NCI-H128 (cell line): Measurements from ENCODE around the gene SRGAP2C.
"Not testable (repeated sequence)": the region's sequence is repeated elsewhere in the genome, so short reads cannot be mapped to it uniquely, and the experiment has no call there.

Source experiments
- DNase-seq: peaks from one replicate; lab custom pipeline; 2025; ENCODE audit not compliant: unreplicated experiment; lab: John Stamatoyannopoulos, UW

SRGAP2C gene

GRCh38 chr1:121368910-121369309, 184.1 kb downstream of the SRGAP2C start:
- not testable (repeated sequence) for DNase-seq

- not testable (repeated sequence) for DNase-seq
These were observed 185.2 kb downstream of the SRGAP2C start for GRCh38 chr1:121369959-121370358.

- not testable (repeated sequence) for DNase-seq
These were observed 190.1 kb downstream of the SRGAP2C start for GRCh38 chr1:121374851-121375367.

- DNase-seq, result not testable (repeated sequence)
These were observed 192.2 kb downstream of the SRGAP2C start for GRCh38 chr1:121376986-121377385.

GRCh38 chr1:121378757-121379156, 194.0 kb downstream of the SRGAP2C start:
- not testable (repeated sequence) for DNase-seq

GRCh38 chr1:121384754-121385153, 200.0 kb downstream of the SRGAP2C start:
- not testable (repeated sequence) for DNase-seq

GRCh38 chr1:121385162-121385561, 200.4 kb downstream of the SRGAP2C start:
- not testable (repeated sequence) for DNase-seq

GRCh38 chr1:121385563-121386288, 201.0 kb downstream of the SRGAP2C start:
- not testable (repeated sequence) for DNase-seq

- not testable (repeated sequence) for DNase-seq
These were observed 201.7 kb downstream of the SRGAP2C start for GRCh38 chr1:121386319-121386948.

GRCh38 chr1:121389895-121390560, 205.3 kb downstream of the SRGAP2C start:
- DNase-seq, result not testable (repeated sequence)

GRCh38 chr1:121392130-121392529, 207.4 kb downstream of the SRGAP2C start:
- not testable (repeated sequence) for DNase-seq

GRCh38 chr1:121395718-121396201, 211.0 kb downstream of the SRGAP2C start:
- not testable (repeated sequence) for DNase-seq

GRCh38 chr1:121396335-121397081, 211.7 kb downstream of the SRGAP2C start:
- DNase-seq, result not testable (repeated sequence)

GRCh38 chr1:121397101-121397500, 212.3 kb downstream of the SRGAP2C start:
- DNase-seq, result not testable (repeated sequence)

- DNase-seq, result not testable (repeated sequence)
These were observed 214.4 kb downstream of the SRGAP2C start for GRCh38 chr1:121399193-121399592.

GRCh38 chr1:121400108-121400507, 215.3 kb downstream of the SRGAP2C start:
- DNase-seq, result not testable (repeated sequence)

GRCh38 chr1:121400541-121401310, 216.0 kb downstream of the SRGAP2C start:
- DNase-seq, result not testable (repeated sequence)

- DNase-seq, result not testable (repeated sequence)
These were observed 216.7 kb downstream of the SRGAP2C start for GRCh38 chr1:121401375-121401955.

- DNase-seq, result not testable (repeated sequence)
These were observed 218.5 kb downstream of the SRGAP2C start for GRCh38 chr1:121403254-121403653.
